ENCODE results near the gene TMEM205.
"Not testable (repeated sequence)": the region's sequence is repeated elsewhere in the genome, so short reads cannot be mapped to it uniquely, and the experiment has no call there.

TMEM205 gene

DNA sequence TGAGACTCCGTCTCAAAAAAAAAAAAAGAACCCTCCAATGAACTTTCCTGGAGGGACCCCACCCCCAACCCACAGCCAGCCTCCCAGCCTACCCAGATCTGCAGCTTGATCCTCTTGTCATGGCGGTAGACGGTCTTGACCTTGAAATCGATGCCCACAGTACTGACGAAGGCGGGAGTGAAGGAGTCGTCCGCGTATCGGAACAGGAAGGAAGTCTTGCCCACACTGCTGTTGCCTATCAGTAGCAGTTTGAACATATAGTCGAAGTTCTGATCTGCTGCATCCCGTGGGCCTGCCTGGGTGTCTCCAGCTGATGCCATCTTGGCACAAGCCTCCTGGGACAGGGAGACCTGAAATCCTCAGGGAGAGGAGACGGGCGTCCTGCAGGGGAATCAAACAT lies 9.0 kb downstream of the TMEM205 start:
- Histone ChIP-seq H3K36me3 (ENCODE audit: insufficient read depth, low read length) (peaks cover 17% of the 10 kb centered on the region), H3K9me3 (ENCODE audit: insufficient read depth, low read depth, low read length) (no peaks in the 10 kb centered on the region), H3K27ac (ENCODE audit: low read depth, low read length) (no peak overlapping the region), H3K4me3 (ENCODE audit: low read length) (no peak overlapping the region), H3K4me1 (ENCODE audit: insufficient read depth, low read length) (no peaks in the 10 kb centered on the region), H3K27me3 (ENCODE audit: insufficient read depth, low read length) (no peaks in the 10 kb centered on the region), H3K9ac (ENCODE audit: low read depth, low read length) (no peak overlapping the region)
- 93% methylated on average over 14 of the region's 14 CpGs for WGBS

GRCh38 chr19:11335449-11336146 lies 10.5 kb downstream of the TMEM205 start:
- no peak overlapping the region for H3K9ac ChIP-seq (ENCODE audit: low read depth, low read length)
- H3K9me3 ChIP-seq (ENCODE audit: insufficient read depth, low read depth, low read length) = no peaks in the 10 kb centered on the region
- H3K4me3 ChIP-seq (ENCODE audit: low read length) = no peak overlapping the region
- H3K27me3 ChIP-seq (ENCODE audit: insufficient read depth, low read length) = no peaks in the 10 kb centered on the region
- H3K36me3 ChIP-seq (ENCODE audit: insufficient read depth, low read length) = peaks cover 15% of the 10 kb centered on the region
- no peaks in the 10 kb centered on the region for H3K4me1 ChIP-seq (ENCODE audit: insufficient read depth, low read length)
- 95% methylated on average over 17 of the region's 17 CpGs for WGBS
- no peak overlapping the region for H3K27ac ChIP-seq (ENCODE audit: low read depth, low read length)

DNA sequence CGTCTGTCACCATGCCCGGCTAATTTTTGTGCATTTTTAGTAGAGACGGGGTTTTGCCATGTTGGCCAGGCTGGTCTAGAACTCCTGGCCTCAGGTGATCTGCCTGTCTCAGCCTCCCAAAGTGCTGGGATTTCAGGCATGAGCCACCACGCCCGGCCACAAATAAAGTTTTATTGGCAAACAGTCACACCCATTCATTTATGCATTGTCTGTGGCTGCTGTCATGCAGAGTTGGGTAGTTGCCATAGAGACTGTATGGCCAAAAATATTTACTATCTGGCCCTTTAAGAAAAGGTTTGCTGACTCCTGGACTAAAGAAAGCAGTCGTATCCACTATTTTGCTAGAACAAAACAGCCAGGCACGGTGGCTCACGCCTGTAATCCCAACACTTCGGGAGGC lies 12.2 kb downstream of the TMEM205 start:
- not testable (repeated sequence) for H3K9ac ChIP-seq (ENCODE audit: low read depth, low read length); H3K9me3 ChIP-seq (ENCODE audit: insufficient read depth, low read depth, low read length); H3K27me3 ChIP-seq (ENCODE audit: insufficient read depth, low read length); H3K27ac ChIP-seq (ENCODE audit: low read depth, low read length); H3K4me1 ChIP-seq (ENCODE audit: insufficient read depth, low read length); H3K4me3 ChIP-seq (ENCODE audit: low read length)
- 92% methylated on average over 9 of the region's 9 CpGs for WGBS
- H3K36me3 ChIP-seq (ENCODE audit: insufficient read depth, low read length) = peaks cover 15% of the 10 kb centered on the region

GRCh38 chr19:11332822-11333221 lies 13.2 kb downstream of the TMEM205 start:
- no peaks in the 10 kb centered on the region for H3K9me3 ChIP-seq (ENCODE audit: insufficient read depth, low read depth, low read length)
- H3K27ac ChIP-seq (ENCODE audit: low read depth, low read length) = no peak overlapping the region
- WGBS = 97% methylated on average over 5 of the region's 5 CpGs
- no peak overlapping the region for H3K9ac ChIP-seq (ENCODE audit: low read depth, low read length)
- peaks cover 16% of the 10 kb centered on the region for H3K36me3 ChIP-seq (ENCODE audit: insufficient read depth, low read length)
- H3K27me3 ChIP-seq (ENCODE audit: insufficient read depth, low read length) = no peaks in the 10 kb centered on the region
- no peak overlapping the region for H3K4me3 ChIP-seq (ENCODE audit: low read length)
- no peaks in the 10 kb centered on the region for H3K4me1 ChIP-seq (ENCODE audit: insufficient read depth, low read length)

GRCh38 chr19:11331502-11331901 lies 14.6 kb downstream of the TMEM205 start:
- Histone ChIP-seq H3K9ac (ENCODE audit: low read depth, low read length) (no peak overlapping the region), H3K9me3 (ENCODE audit: insufficient read depth, low read depth, low read length) (no peaks in the 10 kb centered on the region), H3K4me1 (ENCODE audit: insufficient read depth, low read length) (no peaks in the 10 kb centered on the region), H3K4me3 (ENCODE audit: low read length) (no peak overlapping the region), H3K27me3 (ENCODE audit: insufficient read depth, low read length) (no peaks in the 10 kb centered on the region), H3K36me3 (ENCODE audit: insufficient read depth, low read length) (peaks cover 17% of the 10 kb centered on the region), H3K27ac (ENCODE audit: low read depth, low read length) (no peak overlapping the region)
- 93% methylated on average over 4 of the region's 4 CpGs for WGBS

DNA sequence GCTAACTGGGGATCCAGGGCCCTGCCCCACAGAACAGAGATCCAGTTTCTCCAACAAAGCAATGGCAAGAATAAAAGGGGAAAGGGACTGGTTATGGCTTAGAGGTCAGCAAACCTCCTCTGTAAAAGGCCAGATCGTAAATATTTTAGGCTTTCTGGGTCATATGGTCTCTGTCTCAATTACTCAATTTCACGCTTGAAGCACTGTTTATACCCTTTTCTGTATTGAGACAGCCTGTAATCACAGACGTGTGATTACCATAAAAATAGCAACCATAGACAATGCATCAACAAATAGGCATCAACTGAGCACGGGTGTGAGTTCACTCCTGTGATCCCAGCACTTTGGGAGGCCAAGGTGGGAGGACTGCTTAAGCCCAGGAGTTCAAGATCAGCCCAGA lies 15.9 kb downstream of the TMEM205 start:
- no peaks in the 10 kb centered on the region for H3K4me1 ChIP-seq (ENCODE audit: insufficient read depth, low read length)
- no peak overlapping the region for H3K9ac ChIP-seq (ENCODE audit: low read depth, low read length)
- no peaks in the 10 kb centered on the region for H3K9me3 ChIP-seq (ENCODE audit: insufficient read depth, low read depth, low read length)
- H3K4me3 ChIP-seq (ENCODE audit: low read length) = no peak overlapping the region
- WGBS = 92% methylated on average over 4 of the region's 4 CpGs
- peaks cover 11% of the 10 kb centered on the region for H3K36me3 ChIP-seq (ENCODE audit: insufficient read depth, low read length)
- H3K27me3 ChIP-seq (ENCODE audit: insufficient read depth, low read length) = no peaks in the 10 kb centered on the region
- H3K27ac ChIP-seq (ENCODE audit: low read depth, low read length) = no peak overlapping the region

- 96% methylated on average over 7 of the region's 7 CpGs for WGBS
- H3K9me3 ChIP-seq (ENCODE audit: insufficient read depth, low read depth, low read length) = no peaks in the 10 kb centered on the region
- H3K27me3 ChIP-seq (ENCODE audit: insufficient read depth, low read length) = no peaks in the 10 kb centered on the region
- H3K9ac ChIP-seq (ENCODE audit: low read depth, low read length) = no peak overlapping the region
- H3K36me3 ChIP-seq (ENCODE audit: insufficient read depth, low read length) = peaks cover 4% of the 10 kb centered on the region; the same call in 1 of the 2 replicates
- no peaks in the 10 kb centered on the region for H3K4me1 ChIP-seq (ENCODE audit: insufficient read depth, low read length)
- H3K4me3 ChIP-seq (ENCODE audit: low read length) = no peak overlapping the region
- H3K27ac ChIP-seq (ENCODE audit: low read depth, low read length) = no peak overlapping the region
Observed at GRCh38 chr19:11325544-11325943, 20.5 kb downstream of the TMEM205 start.

- Histone ChIP-seq H3K4me3 (ENCODE audit: low read length) (no peak overlapping the region), H3K9ac (ENCODE audit: low read depth, low read length) (no peak overlapping the region), H3K9me3 (ENCODE audit: insufficient read depth, low read depth, low read length) (no peaks in the 10 kb centered on the region), H3K4me1 (ENCODE audit: insufficient read depth, low read length) (no peaks in the 10 kb centered on the region), H3K27ac (ENCODE audit: low read depth, low read length) (no peak overlapping the region), H3K27me3 (ENCODE audit: insufficient read depth, low read length) (no peaks in the 10 kb centered on the region), H3K36me3 (ENCODE audit: insufficient read depth, low read length) (peaks cover 4% of the 10 kb centered on the region; the same call in 1 of the 2 replicates)
- WGBS = 94% methylated on average over 17 of the region's 17 CpGs
Observed at GRCh38 chr19:11324748-11325389, 21.2 kb downstream of the TMEM205 start.

DNA sequence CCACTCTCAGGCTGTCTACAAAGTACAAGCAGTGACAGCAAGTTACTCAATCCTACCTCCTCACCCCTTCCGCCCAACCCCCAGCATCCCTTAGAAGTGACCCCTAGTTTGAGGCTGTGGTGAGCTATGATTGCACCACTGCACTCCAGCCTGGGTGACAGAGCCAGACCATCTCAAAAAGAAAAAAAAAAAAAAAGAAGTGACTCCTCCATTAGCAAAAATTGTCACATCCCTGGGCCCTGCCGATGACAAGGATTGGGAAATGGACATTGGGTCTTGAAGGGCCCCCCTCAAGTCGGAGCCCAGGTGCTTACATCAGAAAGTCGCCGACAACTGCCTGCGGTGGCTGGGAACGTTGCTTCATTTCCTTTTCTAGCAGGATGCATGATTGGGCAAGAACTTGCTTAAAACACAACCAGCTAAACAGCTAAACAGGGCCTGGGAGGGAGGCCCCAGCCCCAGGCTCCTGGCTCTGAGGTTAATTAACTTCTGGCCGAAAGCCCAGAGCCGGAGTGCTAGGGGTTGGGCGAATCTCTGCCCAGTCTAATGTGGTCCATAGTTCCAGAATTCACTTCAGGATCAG lies 21.9 kb downstream of the TMEM205 start:
- WGBS = 91% methylated on average over 10 of the region's 10 CpGs
- no peak overlapping the region for H3K9ac ChIP-seq (ENCODE audit: low read depth, low read length)
- no peak overlapping the region for H3K27ac ChIP-seq (ENCODE audit: low read depth, low read length)

DNA sequence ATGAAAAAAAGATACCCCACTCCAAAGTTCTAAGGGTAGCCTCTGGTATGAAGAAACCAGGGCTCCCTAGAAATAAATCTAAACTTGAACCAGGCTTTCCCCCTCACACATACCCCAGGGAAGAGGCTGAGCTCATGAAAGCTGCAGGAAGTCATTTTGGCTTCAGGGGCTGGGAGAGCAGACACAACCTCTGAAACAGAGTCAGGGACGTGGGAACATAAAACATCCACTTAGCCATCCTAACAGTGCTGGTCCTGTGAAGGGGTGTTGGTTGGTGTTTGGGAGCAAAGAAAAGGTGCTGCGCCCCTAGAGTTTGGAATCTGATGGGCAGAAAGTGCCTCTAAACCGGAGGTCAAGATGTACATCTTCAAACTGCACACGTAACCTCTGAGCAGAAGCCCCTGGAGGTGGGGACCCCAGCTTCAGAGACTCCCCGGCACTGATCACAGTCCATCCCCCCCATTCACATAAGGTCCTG lies 22.4 kb downstream of the TMEM205 start:
- Histone ChIP-seq H3K27ac (ENCODE audit: low read depth, low read length) (no peak overlapping the region), H3K4me3 (ENCODE audit: low read length) (no peak overlapping the region), H3K36me3 (ENCODE audit: insufficient read depth, low read length) (peaks cover 4% of the 10 kb centered on the region; the same call in 1 of the 2 replicates), H3K4me1 (ENCODE audit: insufficient read depth, low read length) (no peaks in the 10 kb centered on the region), H3K27me3 (ENCODE audit: insufficient read depth, low read length) (no peaks in the 10 kb centered on the region), H3K9me3 (ENCODE audit: insufficient read depth, low read depth, low read length) (no peaks in the 10 kb centered on the region), H3K9ac (ENCODE audit: low read depth, low read length) (no peak overlapping the region)
- 88% methylated on average over 5 of the region's 5 CpGs for WGBS

More for the DNA sequence above, 21.9 kb downstream of the TMEM205 start:
- Histone ChIP-seq H3K4me1 (ENCODE audit: insufficient read depth, low read length) (no peaks in the 10 kb centered on the region), H3K4me3 (ENCODE audit: low read length) (no peak overlapping the region), H3K27me3 (ENCODE audit: insufficient read depth, low read length) (no peaks in the 10 kb centered on the region), H3K9me3 (ENCODE audit: insufficient read depth, low read depth, low read length) (no peaks in the 10 kb centered on the region), H3K36me3 (ENCODE audit: insufficient read depth, low read length) (peaks cover 4% of the 10 kb centered on the region; the same call in 1 of the 2 replicates)

DNA sequence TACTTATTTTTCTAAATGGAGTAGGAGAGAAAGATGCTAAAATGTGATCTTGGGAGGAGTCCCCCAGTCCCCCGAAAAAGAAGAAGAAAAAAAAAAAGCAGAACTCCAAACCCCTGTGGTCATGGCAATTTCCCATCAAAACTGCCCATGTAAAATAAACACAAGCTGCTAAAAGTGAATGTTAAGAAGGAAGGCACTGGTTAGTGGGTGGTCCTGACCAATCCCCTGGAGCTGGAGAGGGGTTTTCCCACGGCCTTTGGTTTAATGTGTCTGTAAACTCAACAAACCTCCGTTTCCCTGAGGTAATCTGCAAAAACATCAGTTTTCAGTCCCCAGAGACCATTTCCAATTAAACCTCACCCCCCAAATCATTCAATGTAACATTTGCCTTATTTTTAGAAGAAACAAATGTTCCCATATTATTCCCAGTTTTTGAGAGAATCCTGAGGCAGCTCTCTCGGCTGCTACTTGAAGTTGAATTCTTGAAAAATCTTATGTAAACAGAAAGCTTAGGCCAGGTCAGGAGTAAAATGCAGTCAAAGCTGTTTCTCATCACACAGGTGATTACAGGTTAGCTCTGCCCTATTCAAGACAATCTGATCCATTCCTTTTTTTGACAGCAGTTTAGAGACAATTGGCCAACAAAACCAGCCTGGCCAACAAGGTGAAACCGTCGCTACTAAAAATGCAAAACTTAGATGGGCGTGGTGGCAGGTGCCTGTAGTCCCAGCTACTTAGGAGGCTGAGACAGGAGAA lies 23.6 kb downstream of the TMEM205 start:
- Histone ChIP-seq H3K27ac (ENCODE audit: low read depth, low read length) (no peak overlapping the region), H3K36me3 (ENCODE audit: insufficient read depth, low read length) (peaks cover 3% of the 10 kb centered on the region; the same call in 1 of the 2 replicates), H3K27me3 (ENCODE audit: insufficient read depth, low read length) (no peaks in the 10 kb centered on the region), H3K9me3 (ENCODE audit: insufficient read depth, low read depth, low read length) (no peaks in the 10 kb centered on the region), H3K4me3 (ENCODE audit: low read length) (no peak overlapping the region), H3K4me1 (ENCODE audit: insufficient read depth, low read length) (no peaks in the 10 kb centered on the region), H3K9ac (ENCODE audit: low read depth, low read length) (no peak overlapping the region)
- 60% methylated on average over 6 of the region's 7 CpGs for WGBS
